HL-60 (cell line): ENCODE data around the gene VPS26C.

Experiments
- CTCF ChIP-seq: IDR thresholded peaks from one replicate; pipeline ENCODE4 v1.5.1; 2011; ENCODE audit warnings: low read length, control low read depth, inconsistent platforms; ENCODE audit not compliant: insufficient read depth
- GABPA ChIP-seq: IDR thresholded peaks from 2 replicates; pipeline ENCODE4 v1.6.1; 2012; ENCODE audit warnings: low read depth
- POLR2AphosphoS5 ChIP-seq: IDR thresholded peaks from 2 replicates; pipeline ENCODE4 v1.6.1; 2012; ENCODE audit warnings: low read depth
- REST ChIP-seq: IDR thresholded peaks from 2 replicates; pipeline ENCODE4 v1.6.1; 2012; ENCODE audit warnings: low read depth; ENCODE audit not compliant: insufficient replicate concordance

- no peak for TF ChIP-seq POLR2AphosphoS5
- no peak for TF ChIP-seq GABPA
- TF ChIP-seq CTCF = no peak
- no peak for TF ChIP-seq REST
These were observed 18.8 kb downstream of the VPS26C start for GRCh38 chr21:37248298-37248697.
